Measurements from ENCODE around the gene ZNF512B. TPM values are rescaled to one million over a fixed set of nuclear protein-coding genes. Genes with fewer than 3 reads are reported as not detected.

The ZNF512B gene
- total and polyA plus RNA-seq, 4 donors: 1.5 to 16.5 (median 10.8) TPM

- ATAC-seq (ENCODE audit: low FRiP score): no peak
- intact Hi-C loops (cut with DNase I): no loop called here
Measured at GRCh38 chr20:63967330-63968135, 2.2 kb downstream of the ZNF512B start.

GRCh38 chr20:63966944-63967322 lies 2.8 kb downstream of the ZNF512B start:
- H3K4me3 ChIP-seq (ENCODE audit: low read length in 2 of 2): no peak overlapping the region
- no peaks in the 10 kb centered on the region for H3K9me3 ChIP-seq (ENCODE audit: control insufficient read depth, low read length)
- H3K36me3 ChIP-seq (ENCODE audit: control insufficient read depth in 1 of 2, insufficient read depth in 2 of 2, low read length in 1 of 2): peaks cover 0 to 5% of the 10 kb centered on the region in 2 donors
- H3K27ac ChIP-seq (ENCODE audit: low read depth in 1 of 2, low read length in 2 of 2): no peak overlapping the region
- H3K4me1 ChIP-seq (ENCODE audit: control insufficient read depth in 1 of 2, insufficient read depth in 2 of 2, low read length in 2 of 2): no peaks in the 10 kb centered on the region
- ATAC-seq (ENCODE audit: low FRiP score) (no peak), DNase-seq (peak in 1 of 2 donors; percentile 63)
- H3K27me3 ChIP-seq (ENCODE audit: control insufficient read depth in 1 of 2, insufficient read depth in 2 of 2, low read length in 1 of 2): no peaks in the 10 kb centered on the region
- WGBS, 2 donors: 90 to 91% methylated on average over 13 of the region's 13 CpGs
- intact Hi-C loops (cut with DNase I): no loop called here

More at GRCh38 chr20:63967330-63968135, 2.2 kb downstream of the ZNF512B start:
- Histone ChIP-seq H3K9me3 (ENCODE audit: control insufficient read depth, low read length) (no peaks in the 10 kb centered on the region), H3K36me3 (ENCODE audit: control insufficient read depth in 1 of 2, insufficient read depth in 2 of 2, low read length in 1 of 2) (peaks cover 0 to 5% of the 10 kb centered on the region in 2 donors), H3K4me3 (ENCODE audit: low read length in 2 of 2) (no peak overlapping the region), H3K4me1 (ENCODE audit: control insufficient read depth in 1 of 2, insufficient read depth in 2 of 2, low read length in 2 of 2) (no peaks in the 10 kb centered on the region), H3K27me3 (ENCODE audit: control insufficient read depth in 1 of 2, insufficient read depth in 2 of 2, low read length in 1 of 2) (no peaks in the 10 kb centered on the region), H3K27ac (ENCODE audit: low read depth in 1 of 2, low read length in 2 of 2) (no peak overlapping the region)
- 87 to 89% methylated on average over 28 of the region's 28 CpGs for WGBS, 2 donors
- DNase-seq: peak in 1 of 2 donors; percentile 70

- Histone ChIP-seq H3K9me3 (ENCODE audit: control insufficient read depth, low read length) (no peaks in the 10 kb centered on the region), H3K27me3 (ENCODE audit: control insufficient read depth in 1 of 2, insufficient read depth in 2 of 2, low read length in 1 of 2) (no peaks in the 10 kb centered on the region), H3K27ac (ENCODE audit: low read depth in 1 of 2, low read length in 2 of 2) (no peak overlapping the region), H3K36me3 (ENCODE audit: control insufficient read depth in 1 of 2, insufficient read depth in 2 of 2, low read length in 1 of 2) (peaks cover 0 to 5% of the 10 kb centered on the region in 2 donors), H3K4me3 (ENCODE audit: low read length in 2 of 2) (no peak overlapping the region), H3K4me1 (ENCODE audit: control insufficient read depth in 1 of 2, insufficient read depth in 2 of 2, low read length in 2 of 2) (no peaks in the 10 kb centered on the region)
- WGBS, 2 donors: 93% methylated on average over 27 of the region's 27 CpGs
- DNase-seq (peak; percentile 50 to 75), ATAC-seq (ENCODE audit: low FRiP score) (no peak)
- intact Hi-C loops (cut with DNase I): no loop called here
Measured at GRCh38 chr20:63966172-63966943, 3.4 kb downstream of the ZNF512B start.

GRCh38 chr20:63964412-63964811 lies 5.3 kb downstream of the ZNF512B start:
- Histone ChIP-seq H3K4me1 (ENCODE audit: control insufficient read depth in 1 of 2, insufficient read depth in 2 of 2, low read length in 2 of 2) (no peaks in the 10 kb centered on the region), H3K4me3 (ENCODE audit: low read length in 2 of 2) (no peak overlapping the region), H3K36me3 (ENCODE audit: control insufficient read depth in 1 of 2, insufficient read depth in 2 of 2, low read length in 1 of 2) (peaks cover 0 to 5% of the 10 kb centered on the region in 2 donors), H3K27me3 (ENCODE audit: control insufficient read depth in 1 of 2, insufficient read depth in 2 of 2, low read length in 1 of 2) (no peaks in the 10 kb centered on the region), H3K27ac (ENCODE audit: low read depth in 1 of 2, low read length in 2 of 2) (no peak overlapping the region), H3K9me3 (ENCODE audit: control insufficient read depth, low read length) (no peaks in the 10 kb centered on the region)
- DNase-seq (peak in 1 of 2 donors; percentile 73), ATAC-seq (ENCODE audit: low FRiP score) (no peak)
- 94% methylated on average over 16 of the region's 16 CpGs for WGBS, 2 donors
- intact Hi-C loops (cut with DNase I): no loop called here

GRCh38 chr20:63963784-63964301 lies 5.9 kb downstream of the ZNF512B start:
- Histone ChIP-seq H3K4me3 (ENCODE audit: low read length in 2 of 2) (no peak overlapping the region), H3K36me3 (ENCODE audit: control insufficient read depth in 1 of 2, insufficient read depth in 2 of 2, low read length in 1 of 2) (peaks cover 0 to 5% of the 10 kb centered on the region in 2 donors), H3K4me1 (ENCODE audit: control insufficient read depth in 1 of 2, insufficient read depth in 2 of 2, low read length in 2 of 2) (no peaks in the 10 kb centered on the region), H3K27me3 (ENCODE audit: control insufficient read depth in 1 of 2, insufficient read depth in 2 of 2, low read length in 1 of 2) (no peaks in the 10 kb centered on the region), H3K9me3 (ENCODE audit: control insufficient read depth, low read length) (no peaks in the 10 kb centered on the region), H3K27ac (ENCODE audit: low read depth in 1 of 2, low read length in 2 of 2) (no peak overlapping the region)
- DNase-seq (no peak), ATAC-seq (ENCODE audit: low FRiP score) (no peak)
- 91 to 92% methylated on average over 16 of the region's 16 CpGs for WGBS, 2 donors
- intact Hi-C loops (cut with DNase I): no loop called here

GRCh38 chr20:63963348-63963741 lies 6.4 kb downstream of the ZNF512B start:
- DNase-seq (no peak), ATAC-seq (ENCODE audit: low FRiP score) (no peak)
- Histone ChIP-seq H3K4me3 (ENCODE audit: low read length in 2 of 2) (no peak overlapping the region), H3K9me3 (ENCODE audit: control insufficient read depth, low read length) (no peaks in the 10 kb centered on the region), H3K36me3 (ENCODE audit: control insufficient read depth in 1 of 2, insufficient read depth in 2 of 2, low read length in 1 of 2) (peaks cover 0 to 5% of the 10 kb centered on the region in 2 donors), H3K27ac (ENCODE audit: low read depth in 1 of 2, low read length in 2 of 2) (no peak overlapping the region), H3K4me1 (ENCODE audit: control insufficient read depth in 1 of 2, insufficient read depth in 2 of 2, low read length in 2 of 2) (no peaks in the 10 kb centered on the region), H3K27me3 (ENCODE audit: control insufficient read depth in 1 of 2, insufficient read depth in 2 of 2, low read length in 1 of 2) (no peaks in the 10 kb centered on the region)
- intact Hi-C loops (cut with DNase I): no loop called here
- WGBS, 2 donors: 91 to 93% methylated on average over 27 of the region's 27 CpGs

GRCh38 chr20:63962426-63963347 lies 7.0 kb downstream of the ZNF512B start:
- Histone ChIP-seq H3K4me1 (ENCODE audit: control insufficient read depth in 1 of 2, insufficient read depth in 2 of 2, low read length in 2 of 2) (no peaks in the 10 kb centered on the region), H3K9me3 (ENCODE audit: control insufficient read depth, low read length) (no peaks in the 10 kb centered on the region), H3K4me3 (ENCODE audit: low read length in 2 of 2) (no peak overlapping the region), H3K27ac (ENCODE audit: low read depth in 1 of 2, low read length in 2 of 2) (no peak overlapping the region), H3K27me3 (ENCODE audit: control insufficient read depth in 1 of 2, insufficient read depth in 2 of 2, low read length in 1 of 2) (no peaks in the 10 kb centered on the region), H3K36me3 (ENCODE audit: control insufficient read depth in 1 of 2, insufficient read depth in 2 of 2, low read length in 1 of 2) (peaks cover 0 to 5% of the 10 kb centered on the region in 2 donors)
- intact Hi-C loops (cut with DNase I): no loop called here
- DNase-seq (no peak), ATAC-seq (ENCODE audit: low FRiP score) (peak; percentile 12)
- WGBS, 2 donors: 94 to 95% methylated on average over 60 to 61 of the region's 61 CpGs

All from aorta (tissue), 5 donors.